Natural killer cell (primary cell): ENCODE data around the gene SLC35B2. TPM values are rescaled to one million over a fixed set of nuclear protein-coding genes. Genes with fewer than 3 reads are reported as not detected.

Experiments
- ATAC-seq, 3 donors: fragments of 150-1000 bp in 2 of 3; fragments of 200-7000 bp in 1 of 3; cut with Tn5 transposase; 1 replicate in 1 of 3; 2 replicates in 2 of 3; pipeline ENCODE4 v1.10.0; 2021; ENCODE audit warnings: mild to moderate bottlenecking in 2 of 3, moderate library complexity in 2 of 3
- DNase-seq, 2 donors: peaks; one replicate each; pipeline versions ENCODE4 v3.0.0 to v3.0.0-alpha.2; 2013 to 2021; ENCODE audit warnings: mixed read lengths in 1 of 2
- H3K27ac ChIP-seq: one replicate; pipeline ENCODE4 v1.5.1; 2013; ENCODE audit warnings: mild to moderate bottlenecking, low read length
- H3K27me3 ChIP-seq: one replicate; pipeline ENCODE4 v1.6.1; 2013; ENCODE audit warnings: low read length; ENCODE audit not compliant: control insufficient read depth, insufficient read depth
- H3K36me3 ChIP-seq: one replicate; pipeline ENCODE4 v1.6.1; 2013; ENCODE audit warnings: low read length; ENCODE audit not compliant: control insufficient read depth, insufficient read depth
- H3K4me1 ChIP-seq: one replicate; pipeline ENCODE4 v1.6.1; 2013; ENCODE audit warnings: low read length; ENCODE audit not compliant: control insufficient read depth, insufficient read depth
- H3K4me3 ChIP-seq: one replicate; pipeline ENCODE4 v1.5.1; 2013; ENCODE audit warnings: low read length
- H3K9me3 ChIP-seq: one replicate; pipeline ENCODE4 v1.6.1; 2013; ENCODE audit warnings: low read length; ENCODE audit not compliant: control insufficient read depth, insufficient read depth
- H3K27ac Mint-ChIP-seq, 2 donors: one replicate each; pipeline ENCODE4 v1.8.0; 2022; ENCODE audit warnings: mild to moderate bottlenecking in 2 of 2, mixed read lengths in 2 of 2, moderate library complexity in 1 of 2
- H3K27me3 Mint-ChIP-seq, 2 donors: one replicate each; pipeline ENCODE4 v1.8.0; 2022; ENCODE audit warnings: low read depth in 2 of 2, mixed read lengths in 2 of 2
- H3K36me3 Mint-ChIP-seq: one replicate; pipeline ENCODE4 v1.8.0; 2022; ENCODE audit warnings: mixed read lengths
- H3K4me1 Mint-ChIP-seq, 2 donors: one replicate each; pipeline ENCODE4 v1.8.0; 2022; ENCODE audit warnings: mixed read lengths in 2 of 2
- H3K4me3 Mint-ChIP-seq: one replicate; pipeline ENCODE4 v1.8.0; 2022; ENCODE audit warnings: mild to moderate bottlenecking, moderate library complexity, mixed read lengths
- H3K9me3 Mint-ChIP-seq, 2 donors: one replicate each; pipeline ENCODE4 v1.8.0; 2022; ENCODE audit warnings: mixed read lengths in 2 of 2
- CTCF ChIP-seq: fragments of 200-600 bp; IDR thresholded peaks from one replicate; pipeline ENCODE4 v1.8.0; 2022; ENCODE audit warnings: antibody characterized with exemption
- WGBS: methylation state at CpG from one replicate; pipeline ENCODE4 v1.1.7; 2013; ENCODE audit warnings: missing lambda C conversion rate; ENCODE audit not compliant: insufficient coverage; 5-methylcytosine and 5-hydroxymethylcytosine counted together
- intact Hi-C: fragments of 100-400 bp; cut with micrococcal nuclease; formaldehyde crosslinking; loops from one replicate; pipeline ENCODE4 v1.14.2; 2022
- total RNA-seq, 4 donors: library from RNA; stranded (reverse); fragments of 120-200 nt in 1 of 4; gene quantifications; one replicate each; pipeline versions ENCODE4 v1.2.3 to v1.2.4, GENCODE V29; 2013 to 2022

Gene SLC35B2
- total RNA-seq, 3 donors from 2014 or later (not counting 1 experiment from before 2014, with no cell fraction given): 20.9 to 27.7 (median 26.8) TPM

GRCh38 chr6:44298864-44299263 lies 41.5 kb upstream of the SLC35B2 start:
- TF ChIP-seq CTCF: no peak
- no peak overlapping the region for H3K27ac Mint-ChIP-seq
- H3K4me3 Mint-ChIP-seq: no peak overlapping the region
- WGBS: 91% methylated on average over 3 of the region's 3 CpGs
- H3K27ac ChIP-seq: no peak overlapping the region
- intact Hi-C loops: no loop called here
- peaks cover 25% of the 10 kb centered on the region for H3K27me3 ChIP-seq
- peaks cover 33% of the 10 kb centered on the region for H3K36me3 ChIP-seq
- H3K4me1 ChIP-seq: peaks cover 14% of the 10 kb centered on the region
- H3K9me3 Mint-ChIP-seq: no peaks in the 10 kb centered on the region
- H3K36me3 Mint-ChIP-seq: no peaks in the 10 kb centered on the region
- no peaks in the 10 kb centered on the region for H3K9me3 ChIP-seq
- DNase-seq (no peak), ATAC-seq (no peak)
- peaks cover 0 to 12% of the 10 kb centered on the region in 2 donors for H3K4me1 Mint-ChIP-seq
- peaks cover 20 to 29% of the 10 kb centered on the region in 2 donors for H3K27me3 Mint-ChIP-seq
- H3K4me3 ChIP-seq: no peak overlapping the region

- H3K36me3 ChIP-seq: peaks cover 28% of the 10 kb centered on the region
- 70% methylated on average over 20 of the region's 20 CpGs for WGBS
These were observed 40.9 kb upstream of the SLC35B2 start for GRCh38 chr6:44298055-44298803.

GRCh38 chr6:44297063-44298038 lies 40.0 kb upstream of the SLC35B2 start:
- Mint-ChIP-seq H3K9me3 (no peaks in the 10 kb centered on the region), H3K4me3 (peak overlapping the region; percentile 45), H3K4me1 (peaks cover 0 to 12% of the 10 kb centered on the region in 2 donors), H3K27me3 (peaks cover 26 to 36% of the 10 kb centered on the region in 2 donors), H3K27ac (no peak overlapping the region), H3K36me3 (no peaks in the 10 kb centered on the region)
- peak; percentile 53 to 91 (median 84) for ATAC-seq
- peaks cover 14% of the 10 kb centered on the region for H3K4me1 ChIP-seq
- 2% methylated on average over 84 of the region's 86 CpGs for WGBS
- TF ChIP-seq CTCF: no peak
- peaks cover 32% of the 10 kb centered on the region for H3K27me3 ChIP-seq
- H3K4me3 ChIP-seq: no peak overlapping the region
- intact Hi-C loops: no loop called here
- no peaks in the 10 kb centered on the region for H3K9me3 ChIP-seq
- no peak overlapping the region for H3K27ac ChIP-seq
- peaks cover 19% of the 10 kb centered on the region for H3K36me3 ChIP-seq
- peak; percentile 32 to 68 for DNase-seq

More at GRCh38 chr6:44298055-44298803, 40.9 kb upstream of the SLC35B2 start:
- Histone ChIP-seq H3K9me3 (no peaks in the 10 kb centered on the region), H3K4me1 (peaks cover 14% of the 10 kb centered on the region), H3K27ac (no peak overlapping the region), H3K4me3 (no peak overlapping the region), H3K27me3 (peaks cover 25% of the 10 kb centered on the region)
- ATAC-seq (no peak), DNase-seq (no peak)
- Mint-ChIP-seq H3K4me3 (peak overlapping the region; percentile 45), H3K27ac (no peak overlapping the region), H3K4me1 (peaks cover 0 to 12% of the 10 kb centered on the region in 2 donors), H3K36me3 (no peaks in the 10 kb centered on the region), H3K9me3 (no peaks in the 10 kb centered on the region), H3K27me3 (peaks cover 26 to 33% of the 10 kb centered on the region in 2 donors)
- intact Hi-C loops: no loop called here
- no peak for TF ChIP-seq CTCF
